ENCODE results near the gene PSMD12. TPM values are rescaled to one million over a fixed set of nuclear protein-coding genes. Genes with fewer than 3 reads are reported as not detected.

The PSMD12 gene
- total and polyA plus RNA-seq, 9 of the 15 experiments (the other 6 are each of a cell fraction or from before 2014, with no cell fraction given), result 36.6 to 150 (median 65.5) TPM

DNA sequence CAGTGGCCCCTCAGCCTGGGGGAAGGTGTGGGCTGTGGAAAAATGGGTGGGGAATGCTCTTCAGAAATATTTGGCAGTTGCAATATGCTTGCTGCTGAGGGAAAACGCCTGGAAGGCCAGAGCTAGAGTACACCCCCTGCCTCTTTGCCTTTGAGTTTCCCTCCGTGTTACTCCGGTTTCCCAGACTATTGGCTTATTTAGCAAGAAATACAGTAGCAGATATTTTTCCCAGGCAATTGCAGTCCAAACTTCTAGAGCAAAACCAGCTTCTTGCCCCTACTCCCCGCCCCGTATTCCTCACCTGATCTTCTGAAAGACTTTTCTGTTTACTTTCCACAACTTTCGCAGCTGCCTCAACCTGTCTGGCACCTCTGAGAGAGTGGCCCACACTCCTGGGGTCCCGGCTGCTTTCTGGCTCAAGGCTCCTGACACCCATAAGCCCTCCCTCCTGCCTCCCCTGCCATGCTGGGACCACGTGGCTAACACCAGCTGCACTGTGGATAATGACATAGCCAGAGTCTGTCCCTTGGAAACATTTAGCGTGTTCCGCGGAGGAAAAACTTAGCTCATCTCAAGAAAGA lies 75.6 kb downstream of the PSMD12 start:
- Histone ChIP-seq H3K79me2 (ENCODE audit: control insufficient read depth, insufficient read depth, low read length) (no peaks in the 10 kb centered on the region), H3K4me2 (ENCODE audit: insufficient read depth, low read length) (no peak overlapping the region), H3K4me3 (no peak overlapping the region), H3K9ac (ENCODE audit: insufficient read depth in 1 of 2, low read depth in 2 of 2, low read length in 2 of 2) (no peak overlapping the region), H3K4me1 (replicated peaks in 1 of 2; ENCODE audit: control insufficient read depth in 2 of 2, insufficient read depth in 2 of 2, low read length in 2 of 2) (peaks cover 0 to 8% of the 10 kb centered on the region in 2 experiments; a peak in 1 of 5 replicates), H3K9me1 (ENCODE audit: control insufficient read depth, insufficient read depth, low read length) (no peaks in the 10 kb centered on the region), H2AFZ (ENCODE audit: low read depth, low read length) (peak overlapping the region; percentile 66; the same call in 1 of the 2 replicates), H3K27ac (ENCODE audit: extremely low read depth, low read depth, low read length) (no peak overlapping the region), H3K27me3 (ENCODE audit: control insufficient read depth in 2 of 2, insufficient read depth in 2 of 2, low read length in 2 of 2) (no peaks in the 10 kb centered on the region), H3K36me3 (ENCODE audit: control insufficient read depth, insufficient read depth, low read length) (no peaks in the 10 kb centered on the region), H3K9me3 (replicated peaks; ENCODE audit: control insufficient read depth, insufficient read depth, low read depth, low read length) (no peaks in the 10 kb centered on the region), H4K20me1 (replicated peaks; ENCODE audit: control insufficient read depth, insufficient read depth, low read length) (no peaks in the 10 kb centered on the region)
- DNase-seq (ENCODE audit: extremely low read depth in 1 of 4, low spot score in 3 of 4) (no peak), FAIRE-seq (no peak), ATAC-seq (no peak)
- intact Hi-C loops (cut with micrococcal nuclease), result no loop called here
- no TSS peak for BruUV-seq (replicated peaks)
- TF ChIP-seq NFIC (IDR thresholded peaks at IDR 0.05) (no peak), ZNF121 (CRISPR knock-in tag; conservative IDR thresholded peaks at IDR 0.05) (no peak), ZNF12 (CRISPR knock-in tag; IDR thresholded peaks at IDR 0.05) (no peak), EGR1 (conservative IDR thresholded peaks at IDR 0.05) (no peak)
- TF ChIP-seq, protein P1, sequence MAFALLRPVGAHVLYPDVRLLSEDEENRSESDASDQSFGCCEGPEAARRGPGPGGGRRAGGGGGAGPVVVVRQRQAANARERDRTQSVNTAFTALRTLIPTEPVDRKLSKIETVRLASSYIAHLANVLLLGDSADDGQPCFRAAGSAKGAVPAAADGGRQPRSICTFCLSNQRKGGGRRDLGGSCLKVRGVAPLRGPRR (CRISPR knock-in tag; IDR thresholded peaks at IDR 0.05), result no peak
- TF ChIP-seq, protein P2, sequence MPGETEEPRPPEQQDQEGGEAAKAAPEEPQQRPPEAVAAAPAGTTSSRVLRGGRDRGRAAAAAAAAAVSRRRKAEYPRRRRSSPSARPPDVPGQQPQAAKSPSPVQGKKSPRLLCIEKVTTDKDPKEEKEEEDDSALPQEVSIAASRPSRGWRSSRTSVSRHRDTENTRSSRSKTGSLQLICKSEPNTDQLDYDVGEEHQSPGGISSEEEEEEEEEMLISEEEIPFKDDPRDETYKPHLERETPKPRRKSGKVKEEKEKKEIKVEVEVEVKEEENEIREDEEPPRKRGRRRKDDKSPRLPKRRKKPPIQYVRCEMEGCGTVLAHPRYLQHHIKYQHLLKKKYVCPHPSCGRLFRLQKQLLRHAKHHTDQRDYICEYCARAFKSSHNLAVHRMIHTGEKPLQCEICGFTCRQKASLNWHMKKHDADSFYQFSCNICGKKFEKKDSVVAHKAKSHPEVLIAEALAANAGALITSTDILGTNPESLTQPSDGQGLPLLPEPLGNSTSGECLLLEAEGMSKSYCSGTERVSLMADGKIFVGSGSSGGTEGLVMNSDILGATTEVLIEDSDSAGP (CRISPR knock-in tag; IDR thresholded peaks at IDR 0.05), result no peak
- WGBS (ENCODE audit: insufficient coverage, low coverage, missing lambda C conversion rate), result 65% methylated on average over 11 of the region's 11 CpGs
- ChIA-PET POLR2A (interaction anchor here (0.6 kb wide), 1 partner anchor 313 kb away, joined by 3 read pairs; no protein-coding TSS in a partner anchor), CTCF (ENCODE audit: low intra/inter-chr PET ratio) (no interaction called here)
- in situ Hi-C loops (cut with MboI), result no loop called here

Measured in K562 (cell line).